ENCODE measurements around the gene CPO. TPM values are rescaled to one million over a fixed set of nuclear protein-coding genes. Genes with fewer than 3 reads are reported as not detected.

The CPO gene
- total RNA-seq, 4 donors from 2014 or later, result 0.32 to 0.83 (median 0.48) TPM

DNA sequence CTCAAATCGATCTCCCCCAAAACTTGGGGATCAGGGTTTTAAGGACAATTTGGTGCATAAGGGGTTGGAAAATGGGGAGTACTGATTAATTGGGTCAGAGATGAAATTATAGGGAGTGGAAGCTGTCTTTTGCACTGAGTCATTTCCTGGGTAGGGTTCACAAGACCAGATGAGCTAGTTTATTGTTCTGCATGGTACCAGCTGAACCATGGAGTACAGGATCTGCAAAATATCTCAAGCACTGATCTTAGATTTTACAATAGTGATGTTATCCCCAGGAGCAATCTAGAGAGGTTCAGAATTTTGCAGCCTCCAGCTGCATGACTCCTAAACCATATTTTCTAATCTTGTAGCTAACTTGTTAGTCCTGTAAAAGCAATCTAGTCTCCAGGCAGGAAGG, 73.1 kb downstream of the CPO start:
- Histone ChIP-seq H3K36me3 (no peaks in the 10 kb centered on the region), H3K4me3 (no peak overlapping the region), H3K4me1 (no peaks in the 10 kb centered on the region), H3K27ac (replicated peaks in 1 of 4) (no peak overlapping the region), H3K9me3 (no peaks in the 10 kb centered on the region), H3K27me3 (no peaks in the 10 kb centered on the region)
- WGBS, result 100% methylated on average over 1 of the region's 1 CpG
- TF ChIP-seq EP300 (IDR thresholded peaks at IDR 0.05) (no peak), CTCF (IDR thresholded peaks at IDR 0.05) (no peak), POLR2A (IDR thresholded peaks at IDR 0.05; ENCODE audit: low read depth) (no peak), POLR2AphosphoS5 (IDR thresholded peaks at IDR 0.05) (no peak)
- intact Hi-C loops (cut with DNase I), result no loop called here
- DNase-seq (ENCODE audit: extremely low spot score), result no peak

DNA sequence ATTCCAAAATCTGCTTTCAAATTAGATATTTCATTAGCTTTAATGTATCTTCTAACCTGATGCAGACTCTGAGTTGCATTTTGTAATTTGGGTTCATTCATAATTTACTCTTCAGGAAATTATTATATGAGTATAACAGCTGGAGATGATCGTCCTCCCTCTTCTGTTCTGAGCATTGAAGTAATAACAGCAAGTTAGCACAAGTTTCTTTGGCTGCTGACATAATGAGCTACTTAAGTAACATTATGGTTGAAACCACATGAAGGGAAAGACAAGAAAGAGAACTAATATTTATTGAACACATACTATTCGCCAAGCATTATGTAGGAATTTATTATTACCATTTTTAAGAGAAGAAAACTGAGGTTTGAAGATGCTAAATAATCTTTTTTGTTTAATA, 75.1 kb downstream of the CPO start:
- Histone ChIP-seq H3K27ac (replicated peaks in 1 of 4) (no peak overlapping the region), H3K9me3 (no peaks in the 10 kb centered on the region)

DNA sequence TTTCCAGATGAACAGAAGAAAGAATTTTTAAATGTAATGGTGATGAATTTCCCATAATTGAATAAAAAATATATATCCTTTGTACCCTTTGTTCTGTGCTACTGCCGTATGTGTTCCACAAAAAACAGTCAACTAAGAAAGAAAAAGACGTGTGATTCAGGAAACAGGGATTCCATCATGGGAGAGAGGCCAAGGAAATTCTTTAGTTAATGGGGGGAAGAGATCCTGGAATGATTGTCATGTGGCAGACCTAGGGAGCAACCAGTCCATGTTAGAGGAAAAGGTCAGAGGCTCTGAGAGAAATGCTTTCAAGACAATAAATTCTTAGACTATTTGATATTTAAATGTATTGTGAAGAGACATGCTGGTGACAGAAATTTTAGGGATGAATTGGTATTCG, 76.6 kb downstream of the CPO start:
- WGBS, result 69% methylated on average over 3 of the region's 3 CpGs
- Histone ChIP-seq H3K4me3 (no peak overlapping the region), H3K4me1 (no peaks in the 10 kb centered on the region), H3K36me3 (no peaks in the 10 kb centered on the region), H3K27ac (replicated peaks in 1 of 4) (no peak overlapping the region), H3K27me3 (no peaks in the 10 kb centered on the region), H3K9me3 (no peaks in the 10 kb centered on the region)
- intact Hi-C loops (cut with DNase I), result no loop called here
- no peak for DNase-seq (ENCODE audit: extremely low spot score)
- TF ChIP-seq CTCF (IDR thresholded peaks at IDR 0.05), result no peak
- no peak for TF ChIP-seq EP300 (IDR thresholded peaks at IDR 0.05)
- TF ChIP-seq POLR2A (IDR thresholded peaks at IDR 0.05; ENCODE audit: low read depth), result no peak
- no peak for TF ChIP-seq POLR2AphosphoS5 (IDR thresholded peaks at IDR 0.05)

More for the DNA sequence above, 75.1 kb downstream of the CPO start:
- no peak overlapping the region for H3K4me3 ChIP-seq
- H3K36me3 ChIP-seq, result no peaks in the 10 kb centered on the region
- DNase-seq (ENCODE audit: extremely low spot score), result no peak
- TF ChIP-seq EP300 (IDR thresholded peaks at IDR 0.05) (no peak), POLR2A (IDR thresholded peaks at IDR 0.05; ENCODE audit: low read depth) (no peak), CTCF (IDR thresholded peaks at IDR 0.05) (no peak), POLR2AphosphoS5 (IDR thresholded peaks at IDR 0.05) (no peak)
- no peaks in the 10 kb centered on the region for H3K27me3 ChIP-seq
- intact Hi-C loops (cut with DNase I), result no loop called here
- 84% methylated on average over 2 of the region's 2 CpGs for WGBS
- H3K4me1 ChIP-seq, result no peaks in the 10 kb centered on the region

Other genes with a start within 250 kb of the CPO start
- gene DYTN, start 221.1 kb upstream of the CPO start, total RNA-seq, result not detected
- gene MDH1B, start 174.2 kb upstream of the CPO start, total RNA-seq, result 1 to 10 TPM in 2 of 4 donors, under 1 TPM in 2; 0.19 to 1.2 (median 0.75) TPM
- 10 to 100 TPM; 22.5 to 31.3 (median 25.2) TPM for gene FASTKD2, start 173.9 kb upstream of the CPO start, total RNA-seq
- 10 to 100 TPM; 25.3 to 47.4 (median 36.9) TPM for gene KLF7, start 226.4 kb downstream of the CPO start, total RNA-seq

Measured in esophagus muscularis mucosa (tissue), 4 donors.